ENCODE data around the gene RAMP3.
"Not testable (repeated sequence)": the region's sequence is repeated elsewhere in the genome, so short reads cannot be mapped to it uniquely, and the experiment has no call there.

The RAMP3 gene

GRCh38 chr7:45157286-45157652 is 322 bp upstream of the RAMP3 start:
- DNase-seq (ENCODE audit: low spot score in 2 of 2) (no peak), ATAC-seq (ENCODE audit: low read depth) (no peak)
- H3K27ac Mint-ChIP-seq = no peak overlapping the region
- H3K9me3 Mint-ChIP-seq = no peaks in the 10 kb centered on the region
- H3K4me1 Mint-ChIP-seq = peaks cover 13% of the 10 kb centered on the region
- H3K36me3 Mint-ChIP-seq = no peaks in the 10 kb centered on the region
- H3K4me3 Mint-ChIP-seq = no peak overlapping the region
- H3K27me3 Mint-ChIP-seq = peaks cover 41% of the 10 kb centered on the region

- no peaks in the 10 kb centered on the region for H3K36me3 Mint-ChIP-seq
- peaks cover 36% of the 10 kb centered on the region for H3K27me3 Mint-ChIP-seq
- no peak for DNase-seq (ENCODE audit: low spot score in 2 of 2)
- no peaks in the 10 kb centered on the region for H3K9me3 Mint-ChIP-seq
- no peak overlapping the region for H3K4me3 Mint-ChIP-seq
- H3K4me1 Mint-ChIP-seq = peaks cover 13% of the 10 kb centered on the region
- no peak for ATAC-seq (ENCODE audit: low read depth)
- H3K27ac Mint-ChIP-seq = no peak overlapping the region
Measured at GRCh38 chr7:45158471-45158870, 880 bp downstream of the RAMP3 start.

GRCh38 chr7:45159296-45159695 is 1.7 kb downstream of the RAMP3 start:
- ATAC-seq (ENCODE audit: low read depth) (no peak), DNase-seq (ENCODE audit: low spot score in 2 of 2) (no peak)
- Mint-ChIP-seq H3K27me3 (peaks cover 34% of the 10 kb centered on the region), H3K36me3 (no peaks in the 10 kb centered on the region), H3K9me3 (no peaks in the 10 kb centered on the region), H3K4me1 (peaks cover 13% of the 10 kb centered on the region), H3K4me3 (no peak overlapping the region), H3K27ac (no peak overlapping the region)

GRCh38 chr7:45160417-45160881 is 2.9 kb downstream of the RAMP3 start:
- Mint-ChIP-seq H3K4me1 (peaks cover 13% of the 10 kb centered on the region), H3K27me3 (peaks cover 31% of the 10 kb centered on the region), H3K36me3 (peaks cover 2% of the 10 kb centered on the region), H3K9me3 (peaks cover 4% of the 10 kb centered on the region), H3K4me3 (peak overlapping the region; percentile 22), H3K27ac (no peak overlapping the region)
- peak; percentile 72 for ATAC-seq (ENCODE audit: low read depth)
- DNase-seq (ENCODE audit: low spot score in 2 of 2) = no peak

GRCh38 chr7:45161138-45161537 is 3.5 kb downstream of the RAMP3 start:
- H3K9me3 Mint-ChIP-seq = peaks cover 4% of the 10 kb centered on the region
- ATAC-seq (ENCODE audit: low read depth) (no peak), DNase-seq (ENCODE audit: low spot score in 2 of 2) (no peak)
- H3K27ac Mint-ChIP-seq = no peak overlapping the region
- H3K4me1 Mint-ChIP-seq = peaks cover 13% of the 10 kb centered on the region
- H3K27me3 Mint-ChIP-seq = peaks cover 31% of the 10 kb centered on the region
- no peak overlapping the region for H3K4me3 Mint-ChIP-seq
- H3K36me3 Mint-ChIP-seq = peaks cover 2% of the 10 kb centered on the region

DNA sequence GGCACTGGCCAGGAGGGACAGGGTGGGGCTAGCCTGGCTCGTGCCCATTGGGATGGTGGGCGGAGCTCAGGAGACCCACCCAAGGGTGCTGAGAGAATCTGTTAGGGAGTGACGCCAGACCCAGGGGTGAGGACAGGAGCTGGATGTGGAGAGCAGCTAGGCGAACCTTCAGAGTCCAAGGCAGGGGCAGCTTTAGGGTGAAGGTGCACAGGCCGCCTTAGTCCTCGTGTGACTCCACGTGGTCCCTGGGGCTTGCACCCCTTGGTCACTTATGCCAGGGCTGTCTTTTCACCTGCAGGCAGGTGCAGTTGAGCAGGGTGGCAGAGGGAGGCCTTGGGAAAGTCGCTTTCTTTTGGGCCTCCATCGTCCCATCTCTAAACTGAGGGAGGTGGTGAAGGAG is 4.3 kb downstream of the RAMP3 start:
- peaks cover 2% of the 10 kb centered on the region for H3K36me3 Mint-ChIP-seq

DNA sequence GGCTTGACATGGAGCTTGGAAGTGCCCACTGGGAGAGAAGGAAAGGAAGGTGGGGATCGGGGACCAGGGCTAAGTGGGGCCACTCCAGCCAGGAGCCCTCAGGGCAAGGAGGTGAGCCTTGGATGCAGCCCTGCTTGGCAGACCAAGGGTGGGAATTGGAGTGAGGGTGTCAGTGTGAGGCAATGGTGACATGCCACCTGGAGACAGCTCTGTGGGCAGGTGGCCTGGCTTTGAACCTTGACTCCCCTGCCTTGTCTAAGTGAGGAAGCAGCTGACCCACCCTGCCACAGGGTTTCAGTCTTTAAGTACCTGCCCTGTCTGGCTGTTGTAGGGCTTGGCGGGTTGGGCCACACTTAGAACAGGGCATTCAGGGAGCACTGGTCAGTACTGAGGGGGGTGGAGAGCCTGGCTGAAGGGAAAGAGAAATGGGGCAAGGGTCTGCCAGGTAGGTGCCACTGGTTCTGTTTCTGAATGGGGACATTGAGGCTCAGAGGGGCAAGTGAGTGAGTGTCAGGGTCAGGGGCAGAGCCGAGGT is 4.8 kb downstream of the RAMP3 start:
- Mint-ChIP-seq H3K27me3 (peaks cover 24% of the 10 kb centered on the region), H3K36me3 (peaks cover 2% of the 10 kb centered on the region)

More for the DNA sequence above, 4.3 kb downstream of the RAMP3 start:
- ATAC-seq (ENCODE audit: low read depth) = no peak
- H3K27ac Mint-ChIP-seq = no peak overlapping the region
- DNase-seq (ENCODE audit: low spot score in 2 of 2) = no peak
- H3K4me1 Mint-ChIP-seq = peaks cover 11% of the 10 kb centered on the region
- H3K9me3 Mint-ChIP-seq = peaks cover 4% of the 10 kb centered on the region
- H3K4me3 Mint-ChIP-seq = no peak overlapping the region
- peaks cover 29% of the 10 kb centered on the region for H3K27me3 Mint-ChIP-seq

DNA sequence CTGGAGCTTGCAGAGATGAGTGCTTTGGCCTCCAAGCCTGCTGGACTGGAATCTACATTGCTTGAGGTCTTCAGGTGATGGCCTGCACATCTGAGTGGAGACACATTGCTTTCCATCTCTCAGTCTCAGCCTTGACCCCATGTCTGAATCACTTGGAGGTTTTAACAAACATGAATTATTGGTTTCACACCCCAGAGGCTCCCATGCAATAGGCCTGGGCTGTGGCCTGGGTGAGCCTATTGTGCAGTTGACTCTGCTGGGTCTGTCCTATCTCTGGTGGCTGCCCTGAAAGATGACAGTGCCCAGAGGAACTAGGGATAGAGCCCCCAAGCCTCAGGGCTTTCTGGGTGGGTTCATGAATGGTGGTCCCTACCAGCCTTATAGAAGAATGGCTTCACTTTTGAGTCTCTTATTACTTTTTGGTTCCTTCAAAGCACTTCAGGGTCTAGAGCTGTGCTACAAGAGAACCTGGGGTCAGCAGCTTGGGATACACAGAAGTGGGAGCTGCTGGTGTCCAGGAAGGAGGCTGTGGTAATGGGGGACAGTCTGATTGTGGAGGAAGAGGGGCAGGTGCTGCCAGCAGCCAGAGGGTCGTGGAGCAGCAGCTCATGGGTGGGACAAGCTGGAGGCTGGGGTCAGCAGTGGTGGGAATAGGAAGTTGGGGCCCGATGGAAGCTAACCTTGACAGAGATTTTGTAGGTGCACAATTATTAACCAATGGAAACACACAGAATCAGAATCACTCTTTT is 5.5 kb downstream of the RAMP3 start:
- no peak for DNase-seq (ENCODE audit: low spot score in 2 of 2)
- peaks cover 4% of the 10 kb centered on the region for H3K9me3 Mint-ChIP-seq
- H3K4me3 Mint-ChIP-seq = no peak overlapping the region
- H3K27ac Mint-ChIP-seq = no peak overlapping the region
- no peak for ATAC-seq (ENCODE audit: low read depth)
- peaks cover 9% of the 10 kb centered on the region for H3K4me1 Mint-ChIP-seq
- H3K27me3 Mint-ChIP-seq = peaks cover 24% of the 10 kb centered on the region
- H3K36me3 Mint-ChIP-seq = peaks cover 2% of the 10 kb centered on the region

More for the DNA sequence above, 4.8 kb downstream of the RAMP3 start:
- Mint-ChIP-seq H3K9me3 (peaks cover 4% of the 10 kb centered on the region), H3K4me1 (peaks cover 9% of the 10 kb centered on the region), H3K27ac (no peak overlapping the region), H3K4me3 (no peak overlapping the region)
- no peak for DNase-seq (ENCODE audit: low spot score in 2 of 2)
- no peak for ATAC-seq (ENCODE audit: low read depth)

- Mint-ChIP-seq H3K4me1 (peaks cover 9% of the 10 kb centered on the region), H3K9me3 (peaks cover 4% of the 10 kb centered on the region), H3K36me3 (peaks cover 2% of the 10 kb centered on the region), H3K27ac (no peak overlapping the region), H3K4me3 (no peak overlapping the region), H3K27me3 (peaks cover 20% of the 10 kb centered on the region)
- ATAC-seq (ENCODE audit: low read depth) (no peak), DNase-seq (ENCODE audit: low spot score in 2 of 2) (no peak)
Measured at GRCh38 chr7:45163692-45164052, 6.1 kb downstream of the RAMP3 start.

GRCh38 chr7:45164271-45164670 is 6.7 kb downstream of the RAMP3 start:
- H3K9me3 Mint-ChIP-seq; H3K27ac Mint-ChIP-seq; DNase-seq (ENCODE audit: low spot score in 2 of 2); ATAC-seq (ENCODE audit: low read depth); H3K36me3 Mint-ChIP-seq; H3K4me1 Mint-ChIP-seq; H3K4me3 Mint-ChIP-seq: not testable (repeated sequence)
- H3K27me3 Mint-ChIP-seq = peaks cover 19% of the 10 kb centered on the region

DNA sequence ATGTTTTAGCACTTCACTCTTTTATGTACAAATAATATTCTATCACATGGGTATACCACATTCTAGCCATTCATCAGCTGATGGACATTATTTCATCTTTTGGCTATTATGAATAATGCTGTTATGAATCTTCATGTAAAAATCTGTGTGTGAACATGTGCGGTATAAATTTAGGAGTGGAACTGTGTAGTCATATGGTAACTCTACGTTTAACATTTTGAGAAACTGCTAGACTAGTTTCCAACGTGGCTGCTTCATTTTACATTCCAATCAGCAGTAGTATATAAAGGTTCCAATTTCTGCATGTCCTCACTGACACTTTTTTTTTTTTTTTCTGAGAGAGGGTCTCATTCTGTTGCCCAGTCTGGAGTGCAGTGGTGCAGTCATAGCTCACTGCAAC is 8.3 kb downstream of the RAMP3 start:
- Mint-ChIP-seq H3K4me1 (peaks cover 4% of the 10 kb centered on the region), H3K36me3 (peaks cover 2% of the 10 kb centered on the region), H3K4me3 (no peak overlapping the region), H3K9me3 (peaks cover 6% of the 10 kb centered on the region), H3K27ac (peak overlapping the region; percentile 25), H3K27me3 (peaks cover 15% of the 10 kb centered on the region)
- no peak for DNase-seq (ENCODE audit: low spot score in 2 of 2)
- ATAC-seq (ENCODE audit: low read depth) = no peak

GRCh38 chr7:45171946-45172345 is 14.4 kb downstream of the RAMP3 start:
- no peak for ATAC-seq (ENCODE audit: low read depth)
- H3K9me3 Mint-ChIP-seq = peaks cover 1% of the 10 kb centered on the region
- H3K4me1 Mint-ChIP-seq = no peaks in the 10 kb centered on the region
- peaks cover 11% of the 10 kb centered on the region for H3K27me3 Mint-ChIP-seq
- H3K4me3 Mint-ChIP-seq = no peak overlapping the region
- no peaks in the 10 kb centered on the region for H3K36me3 Mint-ChIP-seq
- H3K27ac Mint-ChIP-seq = no peak overlapping the region
- no peak for DNase-seq (ENCODE audit: low spot score in 2 of 2)

DNA sequence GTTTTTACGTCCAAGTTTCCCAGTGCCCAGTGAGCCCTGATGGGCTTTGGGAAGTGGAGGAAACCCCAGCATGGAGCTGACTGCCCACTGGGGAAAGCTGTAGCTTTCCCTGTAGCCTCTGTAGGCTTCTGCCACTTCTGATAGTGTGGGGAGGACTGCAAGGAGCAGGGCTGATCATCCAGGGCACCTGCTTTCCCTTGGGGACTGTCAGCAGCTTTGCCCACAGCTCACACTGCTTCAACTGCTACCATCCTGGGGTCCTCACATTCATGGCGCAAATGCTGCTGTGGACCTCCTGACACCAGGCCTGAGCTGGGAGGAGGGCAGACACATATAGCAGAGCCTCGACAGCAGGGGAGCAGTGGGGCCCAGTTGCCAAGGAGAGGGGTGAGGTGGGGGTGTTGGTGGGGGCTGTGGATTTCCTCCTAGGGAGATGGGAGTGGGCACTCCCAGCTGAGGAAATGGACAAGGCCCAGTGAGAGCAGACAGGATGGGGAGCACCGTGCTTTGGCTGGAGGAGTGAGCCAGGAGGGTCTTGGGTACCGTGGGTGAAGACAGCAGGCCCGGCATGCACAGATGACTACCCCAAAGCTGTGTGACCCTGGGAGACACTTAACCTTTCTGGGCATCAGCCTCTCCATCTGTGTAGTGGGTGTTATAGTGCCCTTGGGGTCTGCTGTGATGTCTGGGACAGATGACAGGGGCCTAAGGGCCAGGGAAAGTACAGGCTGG is 16.2 kb downstream of the RAMP3 start:
- no peak for DNase-seq (ENCODE audit: low spot score in 2 of 2)
- Mint-ChIP-seq H3K36me3 (no peaks in the 10 kb centered on the region), H3K4me3 (no peak overlapping the region), H3K27ac (no peak overlapping the region), H3K9me3 (peaks cover 1% of the 10 kb centered on the region), H3K27me3 (peaks cover 18% of the 10 kb centered on the region), H3K4me1 (no peaks in the 10 kb centered on the region)
- ATAC-seq (ENCODE audit: low read depth) = no peak

DNA sequence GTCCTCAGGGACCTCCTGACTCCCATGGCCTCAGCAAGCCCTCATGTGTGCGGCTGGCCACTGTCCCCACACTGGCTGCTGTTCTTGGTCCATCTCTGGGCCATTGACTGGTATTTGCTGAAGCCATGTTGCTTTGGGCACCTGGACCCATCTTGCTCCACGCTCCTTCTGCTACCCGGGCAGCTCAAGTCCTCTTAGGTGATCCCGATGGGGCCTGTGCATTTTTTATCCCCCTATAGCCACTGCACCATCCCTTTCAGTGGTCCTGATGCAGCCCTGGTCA is 16.7 kb downstream of the RAMP3 start:
- Mint-ChIP-seq H3K36me3 (no peaks in the 10 kb centered on the region), H3K4me1 (no peaks in the 10 kb centered on the region), H3K9me3 (peaks cover 1% of the 10 kb centered on the region), H3K4me3 (no peak overlapping the region), H3K27me3 (peaks cover 20% of the 10 kb centered on the region), H3K27ac (no peak overlapping the region)
- ATAC-seq (ENCODE audit: low read depth) = no peak
- DNase-seq (ENCODE audit: low spot score in 2 of 2) = no peak
